K562 (cell line): ENCODE measurements around the gene CSNK1A1. TPM values are rescaled to one million over a fixed set of nuclear protein-coding genes. Genes with fewer than 3 reads are reported as not detected.

Source experiments
- ATF1 ChIP-seq, 2 experiments: fragments of 450-650 bp in 1 of 2; IDR thresholded peaks; 2 replicates each; pipeline ENCODE4 v1.6.1; 2016; ENCODE audit warnings: missing compliant biosample characterization in 1 of 2, missing genetic modification characterization in 1 of 2
- CBX1 ChIP-seq: sonication (generic); IDR thresholded peaks from 2 replicates; pipeline ENCODE4 v1.6.1; 2016; ENCODE audit warnings: antibody characterized with exemption, low read depth, mild to moderate bottlenecking
- CHD4 ChIP-seq: fragments of 200-600 bp; sonication (generic); IDR thresholded peaks from 3 replicates; pipeline ENCODE4 v1.6.1; 2012; ENCODE audit warnings: low read depth, mild to moderate bottlenecking, mixed read lengths, low read length, inconsistent platforms; ENCODE audit not compliant: insufficient read depth, insufficient replicate concordance, poor library complexity, severe bottlenecking
- CLOCK ChIP-seq: fragments of 250-450 bp; sonication (Bioruptor Pico); IDR thresholded peaks from 2 replicates; pipeline ENCODE4 v1.4.0; 2020; ENCODE audit warnings: mild to moderate bottlenecking, moderate library complexity, borderline replicate concordance
- CXXC5 ChIP-seq: fragments of 250-450 bp; sonication (Bioruptor Pico); IDR thresholded peaks from 2 replicates; pipeline ENCODE4 v1.8.0; 2022; ENCODE audit warnings: inconsistent platforms, mild to moderate bottlenecking, moderate library complexity
- GATAD2B ChIP-seq: fragments of 450-650 bp; IDR thresholded peaks from 2 replicates; pipeline ENCODE4 v1.6.1; 2017; ENCODE audit warnings: mild to moderate bottlenecking, borderline replicate concordance
- KHSRP ChIP-seq: fragments of 450-650 bp; IDR thresholded peaks from 2 replicates; pipeline ENCODE4 v1.6.1; 2017
- MAFF ChIP-seq: IDR thresholded peaks from 2 replicates; pipeline ENCODE4 v1.6.1; 2012; ENCODE audit warnings: low read length, improper control_type of control experiment
- MED1 ChIP-seq: sonication (generic); formaldehyde crosslinking; IDR thresholded peaks from 2 replicates; pipeline ENCODE4 v1.8.1; 2023; ENCODE audit warnings: missing genetic modification reagents, borderline replicate concordance
- MTA2 ChIP-seq: fragments of 450-650 bp; IDR thresholded peaks from 2 replicates; pipeline ENCODE4 v1.6.1; 2016; ENCODE audit warnings: low read depth
- NFE2L1 ChIP-seq: fragments of 450-650 bp; IDR thresholded peaks from 2 replicates; pipeline ENCODE4 v1.6.1; 2016; ENCODE audit warnings: missing genetic modification characterization, low read depth, mild to moderate bottlenecking, missing compliant biosample characterization, moderate library complexity, borderline replicate concordance
- PCBP1 ChIP-seq: fragments of 200-400 bp; formaldehyde crosslinking; IDR thresholded peaks from 2 replicates; pipeline ENCODE4 v1.6.1; 2018; ENCODE audit warnings: mild to moderate bottlenecking, low read depth, low read length; ENCODE audit not compliant: poor library complexity, severe bottlenecking
- PPARD ChIP-seq: fragments of 250-450 bp; sonication (Bioruptor Pico); IDR thresholded peaks from 2 replicates; pipeline ENCODE4 v1.8.0; 2022; ENCODE audit warnings: inconsistent platforms, mild to moderate bottlenecking, moderate library complexity
- RBM17 ChIP-seq: fragments of 200-400 bp; formaldehyde crosslinking; IDR thresholded peaks from 2 replicates; pipeline ENCODE4 v1.6.1; 2017; ENCODE audit warnings: low read depth, mild to moderate bottlenecking, low read length, borderline replicate concordance
- RUNX1 ChIP-seq: sonication (generic); IDR thresholded peaks from 2 replicates; pipeline ENCODE4 v1.6.1; 2016; ENCODE audit warnings: antibody characterized with exemption, low read depth
- SMAD4 ChIP-seq: fragments of 250-450 bp; sonication (Bioruptor Pico); conservative IDR thresholded peaks from 2 replicates; pipeline ENCODE4 v1.8.0; 2021; ENCODE audit warnings: inconsistent platforms, mild to moderate bottlenecking, moderate library complexity
- TAL1 ChIP-seq: fragments of 450-650 bp; IDR thresholded peaks from 2 replicates; pipeline ENCODE4 v1.6.1; 2016; ENCODE audit warnings: mild to moderate bottlenecking
- ZNF354B ChIP-seq: fragments of 250-450 bp; sonication (Bioruptor Pico); IDR thresholded peaks from 2 replicates; pipeline ENCODE4 v1.4.0; 2020
- ZNF551 ChIP-seq: fragments of 250-450 bp; sonication (Bioruptor Pico); IDR thresholded peaks from 2 replicates; pipeline ENCODE4 v1.5.0; 2021; ENCODE audit warnings: mild to moderate bottlenecking, moderate library complexity
- ZNF561 ChIP-seq: fragments of 450-650 bp; formaldehyde crosslinking; conservative IDR thresholded peaks from 2 replicates; pipeline ENCODE4 v1.4.0; 2020; ENCODE audit warnings: mild to moderate bottlenecking, moderate library complexity
- ZNF76 ChIP-seq: fragments of 250-450 bp; sonication (Bioruptor Pico); IDR thresholded peaks from 2 replicates; pipeline ENCODE4 v1.4.0; 2020; ENCODE audit warnings: mild to moderate bottlenecking, moderate library complexity, borderline replicate concordance
- polyA plus RNA-seq, 8 experiments: library from polyadenylated mRNA; depleted of rRNA in 4 of 8; stranded (reverse) in 5 of 8; unstranded in 3 of 8; fragments of >200 nt; fragmentation: Nextera tagmentation in 2 of 8; fragmentation: Illumina TruSeq in 1 of 8; extraction: Ambion mirVana in 2 of 8; extraction: Trizol in 1 of 8; gene quantifications; 2 replicates each; pipeline versions ENCODE4 v1.2.1 to v1.2.3, GENCODE V29; 2011 to 2014; ENCODE audit warnings: inconsistent platforms in 1 of 8, missing spikeins in 1 of 8
- total RNA-seq, 7 experiments: library from RNA; depleted of rRNA in 6 of 7; stranded (reverse); fragments of >200 nt in 6 of 7; fragmentation: Illumina TruSeq in 2 of 7; extraction: Trizol in 2 of 7; gene quantifications; 2 replicates each; pipeline versions ENCODE4 v1.2.1 to v1.2.3, GENCODE V29; 2011 to 2021; ENCODE audit warnings: low replicate concordance in 1 of 7
- TF ChIP-seq, protein P1 (sequence below): fragments of 450-650 bp; formaldehyde crosslinking; conservative IDR thresholded peaks from 2 replicates; pipeline ENCODE4 v1.4.0; 2022; ENCODE audit warnings: mild to moderate bottlenecking, missing genetic modification characterization
- TF ChIP-seq, protein P2 (sequence below), 2 experiments: fragments of 250-450 bp in 1 of 2; fragments of 450-650 bp in 1 of 2; sonication (Bioruptor Pico) in 1 of 2; IDR thresholded peaks; 2 replicates each; pipeline versions ENCODE4 v1.6.1 to v1.8.0; 2016 to 2021; ENCODE audit warnings: mild to moderate bottlenecking in 2 of 2, moderate library complexity in 2 of 2, missing compliant biosample characterization in 1 of 2, missing genetic modification characterization in 1 of 2
- TF ChIP-seq, protein P3 (sequence below): fragments of 450-650 bp; formaldehyde crosslinking; IDR thresholded peaks from 2 replicates; pipeline ENCODE4 v1.4.0; 2022; ENCODE audit warnings: mild to moderate bottlenecking, moderate library complexity

CSNK1A1 gene
- total and polyA plus RNA-seq, 9 of the 15 experiments (the other 6 are each of a cell fraction or from before 2014, with no cell fraction given): 49.1 to 196 (median 154) TPM

GRCh38 chr5:149445739-149446369 lies 105.4 kb downstream of the CSNK1A1 start (continued):
- TF ChIP-seq, protein P1, sequence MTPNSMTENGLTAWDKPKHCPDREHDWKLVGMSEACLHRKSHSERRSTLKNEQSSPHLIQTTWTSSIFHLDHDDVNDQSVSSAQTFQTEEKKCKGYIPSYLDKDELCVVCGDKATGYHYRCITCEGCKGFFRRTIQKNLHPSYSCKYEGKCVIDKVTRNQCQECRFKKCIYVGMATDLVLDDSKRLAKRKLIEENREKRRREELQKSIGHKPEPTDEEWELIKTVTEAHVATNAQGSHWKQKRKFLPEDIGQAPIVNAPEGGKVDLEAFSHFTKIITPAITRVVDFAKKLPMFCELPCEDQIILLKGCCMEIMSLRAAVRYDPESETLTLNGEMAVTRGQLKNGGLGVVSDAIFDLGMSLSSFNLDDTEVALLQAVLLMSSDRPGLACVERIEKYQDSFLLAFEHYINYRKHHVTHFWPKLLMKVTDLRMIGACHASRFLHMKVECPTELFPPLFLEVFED (CRISPR knock-in tag): no peak
- TF ChIP-seq NFE2L1 (tag) (peak; percentile 95), CXXC5 (CRISPR knock-in tag) (peak; percentile 56; the same call in 1 of the 2 replicates), CLOCK (CRISPR knock-in tag) (no peak), ZNF354B (no peak), MED1 (CRISPR knock-in tag) (no peak), GATAD2B (no peak), MAFF (peak; percentile 82), SMAD4 (CRISPR knock-in tag) (no peak; the same call in 1 of the 2 replicates), TAL1 (no peak), ATF1 (CRISPR knock-in tag; IDR thresholded peaks at IDR 0.05) (no peak), ATF1 (tag; IDR thresholded peaks at IDR 0.05) (peak; percentile 62), PPARD (CRISPR knock-in tag) (no peak), RUNX1 (no peak), MTA2 (0 out of 2 replicates have a peak, but pooled peaks have one; percentile 16), RBM17 (no peak), ZNF76 (no peak), PCBP1 (no peak), ZNF551 (no peak), KHSRP (no peak), CBX1 (no peak), CHD4 (no peak), ZNF561 (CRISPR knock-in tag) (no peak)
- TF ChIP-seq, protein P2, sequence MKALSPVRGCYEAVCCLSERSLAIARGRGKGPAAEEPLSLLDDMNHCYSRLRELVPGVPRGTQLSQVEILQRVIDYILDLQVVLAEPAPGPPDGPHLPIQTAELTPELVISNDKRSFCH (CRISPR knock-in tag; IDR thresholded peaks at IDR 0.05): no peak
- TF ChIP-seq, protein P2 (tag; IDR thresholded peaks at IDR 0.05): peak; percentile 77; the same call in 1 of the 2 replicates
- TF ChIP-seq, protein P3, sequence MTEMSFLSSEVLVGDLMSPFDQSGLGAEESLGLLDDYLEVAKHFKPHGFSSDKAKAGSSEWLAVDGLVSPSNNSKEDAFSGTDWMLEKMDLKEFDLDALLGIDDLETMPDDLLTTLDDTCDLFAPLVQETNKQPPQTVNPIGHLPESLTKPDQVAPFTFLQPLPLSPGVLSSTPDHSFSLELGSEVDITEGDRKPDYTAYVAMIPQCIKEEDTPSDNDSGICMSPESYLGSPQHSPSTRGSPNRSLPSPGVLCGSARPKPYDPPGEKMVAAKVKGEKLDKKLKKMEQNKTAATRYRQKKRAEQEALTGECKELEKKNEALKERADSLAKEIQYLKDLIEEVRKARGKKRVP (CRISPR knock-in tag): peak; percentile 52
